OCI-LY1 (cell line): Measurements from ENCODE around the gene ARHGEF18.

ENCODE experiments used
- H2AFZ ChIP-seq: fragments of 200-600 bp; sonication (generic), shearing (Covaris generic); 2 replicates; pipeline ENCODE4 v1.6.0; 2014; ENCODE audit warnings: antibody characterized with exemption, mild to moderate bottlenecking, low read length
- H3F3A ChIP-seq: fragments of 200-600 bp; sonication (generic), shearing (Covaris generic); 2 replicates; pipeline ENCODE4 v1.6.0; 2014; ENCODE audit warnings: mild to moderate bottlenecking, antibody characterized with exemption, low read length, moderate library complexity; ENCODE audit not compliant: insufficient read depth
- H3K27ac ChIP-seq: fragments of 200-600 bp; sonication (generic); 2 replicates; pipeline ENCODE4 v1.5.1; 2014; ENCODE audit warnings: low read length, mixed run types, mild to moderate bottlenecking, low read depth; ENCODE audit not compliant: poor library complexity, severe bottlenecking
- H3K27me3 ChIP-seq: fragments of 200-600 bp; sonication (generic); 2 replicates; pipeline ENCODE4 v1.6.0; 2014; ENCODE audit warnings: antibody characterized with exemption, mild to moderate bottlenecking, low read length, moderate library complexity; ENCODE audit not compliant: insufficient read depth
- H3K36me3 ChIP-seq: fragments of 200-600 bp; sonication (generic); 2 replicates; pipeline ENCODE4 v1.6.1; 2014; ENCODE audit warnings: mild to moderate bottlenecking, antibody characterized with exemption, low read length, moderate library complexity, mixed read lengths; ENCODE audit not compliant: insufficient read depth
- H3K4me1 ChIP-seq: fragments of 200-600 bp; sonication (generic); 2 replicates; pipeline ENCODE4 v1.5.1; 2014; ENCODE audit warnings: mild to moderate bottlenecking, low read length, moderate library complexity; ENCODE audit not compliant: insufficient read depth, severe bottlenecking
- H3K4me2 ChIP-seq: fragments of 200-600 bp; sonication (generic), shearing (Covaris generic); 2 replicates; pipeline ENCODE4 v1.6.1; 2014; ENCODE audit warnings: low read length
- H3K4me3 ChIP-seq: fragments of 200-600 bp; sonication (generic); 2 replicates; pipeline ENCODE4 v1.5.1; 2014; ENCODE audit warnings: low read length, low read depth, mild to moderate bottlenecking, mixed read lengths; ENCODE audit not compliant: poor library complexity, severe bottlenecking
- H3K79me2 ChIP-seq: fragments of 200-600 bp; shearing (Covaris generic); 2 replicates; pipeline ENCODE4 v1.6.1; 2016; ENCODE audit warnings: mixed run types, low read length, mixed read lengths; ENCODE audit not compliant: insufficient read depth
- H3K9ac ChIP-seq: fragments of 200-600 bp; sonication (generic), shearing (Covaris generic); 2 replicates; pipeline ENCODE4 v1.6.1; 2014; ENCODE audit warnings: mild to moderate bottlenecking, low read length, mixed read lengths
- H3K9me2 ChIP-seq: fragments of 200-600 bp; sonication (generic), shearing (Covaris generic); 2 replicates; pipeline ENCODE4 v1.6.1; 2014; ENCODE audit warnings: low read depth, mild to moderate bottlenecking, low read length, mixed read lengths
- H3K9me3 ChIP-seq: fragments of 200-600 bp; shearing (Covaris generic); 2 replicates; pipeline ENCODE4 v1.6.1; 2014; ENCODE audit warnings: low read length, mixed read lengths
- H4K20me1 ChIP-seq: fragments of 200-600 bp; sonication (generic), shearing (Covaris generic); 2 replicates; pipeline ENCODE4 v1.6.0; 2016; ENCODE audit warnings: mild to moderate bottlenecking, low read length; ENCODE audit not compliant: insufficient read depth
- CTCF ChIP-seq: fragments of 200-600 bp; sonication (generic), shearing (Covaris generic); IDR thresholded peaks from 2 replicates; pipeline ENCODE4 v1.5.1; 2017; ENCODE audit warnings: mild to moderate bottlenecking, antibody characterized with exemption, low read length, moderate library complexity, mixed read lengths
- EZH2 ChIP-seq: fragments of 200-600 bp; sonication (generic), shearing (Covaris generic); IDR thresholded peaks from 2 replicates; pipeline ENCODE4 v1.8.0; 2017; ENCODE audit warnings: borderline replicate concordance, mixed run types, mild to moderate bottlenecking, antibody characterized with exemption, low read length, moderate library complexity, mixed read lengths

The ARHGEF18 gene

GRCh38 chr19:7383284-7383683 is 34.5 kb downstream of the ARHGEF18 start:
- H4K20me1 ChIP-seq = no peaks in the 10 kb centered on the region
- no peaks in the 10 kb centered on the region for H3K9me3 ChIP-seq
- peaks cover 78% of the 10 kb centered on the region for H3K36me3 ChIP-seq
- no peak overlapping the region for H3K4me2 ChIP-seq
- H3F3A ChIP-seq = no peaks in the 10 kb centered on the region
- no peaks in the 10 kb centered on the region for H3K27me3 ChIP-seq
- H3K79me2 ChIP-seq = no peaks in the 10 kb centered on the region
- H3K9me2 ChIP-seq = no peaks in the 10 kb centered on the region
- H2AFZ ChIP-seq = no peak overlapping the region
- H3K4me1 ChIP-seq = peaks cover 10% of the 10 kb centered on the region
- no peak overlapping the region for H3K9ac ChIP-seq
- H3K27ac ChIP-seq = no peak overlapping the region
- no peak overlapping the region for H3K4me3 ChIP-seq
- no peak for TF ChIP-seq CTCF
- no peak for TF ChIP-seq EZH2

GRCh38 chr19:7385062-7385461 is 36.3 kb downstream of the ARHGEF18 start:
- no peak overlapping the region for H3K4me2 ChIP-seq
- H2AFZ ChIP-seq = no peak overlapping the region
- TF ChIP-seq CTCF (no peak), EZH2 (no peak)
- no peaks in the 10 kb centered on the region for H4K20me1 ChIP-seq
- H3K27ac ChIP-seq = no peak overlapping the region
- no peak overlapping the region for H3K4me3 ChIP-seq
- peaks cover under 1% of the 10 kb centered on the region for H3K4me1 ChIP-seq
- no peaks in the 10 kb centered on the region for H3K79me2 ChIP-seq
- no peaks in the 10 kb centered on the region for H3K27me3 ChIP-seq
- no peaks in the 10 kb centered on the region for H3K9me2 ChIP-seq
- H3K9me3 ChIP-seq = no peaks in the 10 kb centered on the region
- no peaks in the 10 kb centered on the region for H3F3A ChIP-seq
- no peak overlapping the region for H3K9ac ChIP-seq
- H3K36me3 ChIP-seq = peaks cover 72% of the 10 kb centered on the region

- no peaks in the 10 kb centered on the region for H4K20me1 ChIP-seq
- no peak overlapping the region for H3K4me3 ChIP-seq
- H3K27me3 ChIP-seq = no peaks in the 10 kb centered on the region
- no peak overlapping the region for H3K27ac ChIP-seq
- no peaks in the 10 kb centered on the region for H3K4me1 ChIP-seq
- H3F3A ChIP-seq = no peaks in the 10 kb centered on the region
- no peak overlapping the region for H2AFZ ChIP-seq
- no peak overlapping the region for H3K9ac ChIP-seq
- H3K9me3 ChIP-seq = no peaks in the 10 kb centered on the region
- no peak for TF ChIP-seq EZH2
- no peaks in the 10 kb centered on the region for H3K9me2 ChIP-seq
- H3K79me2 ChIP-seq = no peaks in the 10 kb centered on the region
- H3K36me3 ChIP-seq = peaks cover 75% of the 10 kb centered on the region
- H3K4me2 ChIP-seq = no peak overlapping the region
Measured at GRCh38 chr19:7386308-7386707, 37.6 kb downstream of the ARHGEF18 start.

- no peak overlapping the region for H3K4me3 ChIP-seq
- no peaks in the 10 kb centered on the region for H3K27me3 ChIP-seq
- no peaks in the 10 kb centered on the region for H3F3A ChIP-seq
- H3K4me2 ChIP-seq = no peak overlapping the region
- H3K9ac ChIP-seq = no peak overlapping the region
- H2AFZ ChIP-seq = no peak overlapping the region
- no peaks in the 10 kb centered on the region for H3K9me3 ChIP-seq
- TF ChIP-seq CTCF = no peak
- no peak for TF ChIP-seq EZH2
- H3K79me2 ChIP-seq = no peaks in the 10 kb centered on the region
- H3K36me3 ChIP-seq = peaks cover 77% of the 10 kb centered on the region
- no peak overlapping the region for H3K27ac ChIP-seq
- no peaks in the 10 kb centered on the region for H3K4me1 ChIP-seq
- H4K20me1 ChIP-seq = no peaks in the 10 kb centered on the region
- no peaks in the 10 kb centered on the region for H3K9me2 ChIP-seq
Measured at GRCh38 chr19:7386769-7387168, 38.0 kb downstream of the ARHGEF18 start.
